GM23338 (cell line): ENCODE results near the gene ABCC3.

Experiments used
- CTCF ChIP-seq, 2 experiments: fragments of 200-600 bp in 1 of 2; sonication (generic) in 1 of 2; conservative IDR thresholded peaks; 2 replicates each; pipeline versions ENCODE4 v1.5.1 to v1.6.1; 2016 to 2017; ENCODE audit warnings: antibody characterized with exemption in 2 of 2, low read depth in 2 of 2, mild to moderate bottlenecking in 2 of 2, moderate library complexity in 1 of 2
- EZH2 ChIP-seq: fragments of 200-600 bp; sonication (generic); IDR thresholded peaks from one replicate; pipeline ENCODE4 v1.8.0; 2017; ENCODE audit warnings: antibody characterized with exemption, mild to moderate bottlenecking, low read depth; ENCODE audit not compliant: unreplicated experiment
- EZH2phosphoT487 ChIP-seq: fragments of 200-600 bp; sonication (generic); IDR thresholded peaks from one replicate; pipeline ENCODE4 v1.8.1; 2018; ENCODE audit warnings: antibody characterized with exemption; ENCODE audit not compliant: unreplicated experiment
- NANOG ChIP-seq: IDR thresholded peaks from 2 replicates; pipeline ENCODE4 v1.6.1; 2016; ENCODE audit warnings: antibody characterized with exemption, borderline replicate concordance
- POLR2AphosphoS5 ChIP-seq: IDR thresholded peaks from 2 replicates; pipeline ENCODE4 v1.6.1; 2016; ENCODE audit warnings: antibody characterized with exemption, low read depth

- TF ChIP-seq EZH2phosphoT487 (no peak), CTCF (conservative IDR thresholded peaks at IDR 0.05; ENCODE audit: low read depth in 2 of 2) (no peak), EZH2 (no peak), NANOG (no peak), POLR2AphosphoS5 (no peak)
These were observed 12.5 kb downstream of the ABCC3 start for GRCh38 chr17:50647187-50647586.
